COLO829 (cell line): ENCODE measurements around the gene IPO9.
"Not testable (repeated sequence)": the region's sequence is repeated elsewhere in the genome, so short reads cannot be mapped to it uniquely, and the experiment has no call there.

ENCODE experiments used
- DNase-seq: peaks from one replicate; pipeline ENCODE4 v3.0.0; 2012; ENCODE audit warnings: low spot score

Gene IPO9

GRCh38 chr1:201849372-201850052 lies 20.6 kb downstream of the IPO9 start:
- DNase-seq = no peak

GRCh38 chr1:201850053-201850397 lies 21.1 kb downstream of the IPO9 start:
- peak; percentile 16 for DNase-seq

- DNase-seq = no peak
These were observed 23.0 kb downstream of the IPO9 start for GRCh38 chr1:201851949-201852348.

GRCh38 chr1:201856722-201857121 lies 27.8 kb downstream of the IPO9 start:
- not testable (repeated sequence) for DNase-seq

- DNase-seq = no peak
These were observed 30.5 kb downstream of the IPO9 start for GRCh38 chr1:201859424-201859823.

- no peak for DNase-seq
These were observed 32.5 kb downstream of the IPO9 start for GRCh38 chr1:201861448-201861847.

GRCh38 chr1:201870397-201870796 lies 41.4 kb downstream of the IPO9 start:
- DNase-seq = no peak

- DNase-seq = no peak
These were observed 45.7 kb downstream of the IPO9 start for GRCh38 chr1:201874672-201875071.

GRCh38 chr1:201876148-201876818 lies 47.3 kb downstream of the IPO9 start:
- DNase-seq = no peak

- DNase-seq = peak; percentile 64
These were observed 49.0 kb downstream of the IPO9 start for GRCh38 chr1:201877877-201878401.

- no peak for DNase-seq
These were observed 52.1 kb downstream of the IPO9 start for GRCh38 chr1:201880928-201881571.

- DNase-seq = no peak
These were observed 52.7 kb downstream of the IPO9 start for GRCh38 chr1:201881617-201882016.

GRCh38 chr1:201882665-201883132 lies 53.7 kb downstream of the IPO9 start:
- no peak for DNase-seq

GRCh38 chr1:201883266-201883665 lies 54.3 kb downstream of the IPO9 start:
- DNase-seq = no peak

- DNase-seq = no peak
These were observed 54.8 kb downstream of the IPO9 start for GRCh38 chr1:201883786-201884185.

- no peak for DNase-seq
These were observed 55.5 kb downstream of the IPO9 start for GRCh38 chr1:201884425-201884824.

GRCh38 chr1:201885531-201886075 lies 56.6 kb downstream of the IPO9 start:
- DNase-seq = no peak

- no peak for DNase-seq
These were observed 57.3 kb downstream of the IPO9 start for GRCh38 chr1:201886103-201886885.

- DNase-seq = no peak
These were observed 58.3 kb downstream of the IPO9 start for GRCh38 chr1:201887116-201887866.

GRCh38 chr1:201888282-201889089 lies 59.5 kb downstream of the IPO9 start, which contains the start of gene SHISA4:
TSS of gene SHISA4 (plus strand) at chr1:201888898. CDS start at chr1:201888995, 97 bp downstream.
- peak; percentile 93 for DNase-seq
